HUES6 (cell line): ENCODE results near the gene TMEM120B.
"Not testable (repeated sequence)": the region's sequence is repeated elsewhere in the genome, so short reads cannot be mapped to it uniquely, and the experiment has no call there.

Experiments
- H3K27ac ChIP-seq: 2 replicates; pipeline ENCODE4 v1.7.0; 2013; ENCODE audit warnings: low read depth, mild to moderate bottlenecking, low read length, inconsistent platforms
- H3K27me3 ChIP-seq: 2 replicates; pipeline ENCODE4 v1.6.1; 2013; ENCODE audit warnings: low read length; ENCODE audit not compliant: control insufficient read depth, insufficient read depth
- H3K36me3 ChIP-seq: 2 replicates; pipeline ENCODE4 v1.6.1; 2013; ENCODE audit warnings: low read length; ENCODE audit not compliant: control insufficient read depth, insufficient read depth
- H3K4me1 ChIP-seq: 2 replicates; pipeline ENCODE4 v1.6.1; 2013; ENCODE audit warnings: low read length; ENCODE audit not compliant: control insufficient read depth, insufficient read depth
- H3K4me3 ChIP-seq: 2 replicates; pipeline ENCODE4 v1.5.1; 2013; ENCODE audit warnings: low read depth, low read length
- H3K9ac ChIP-seq: one replicate; pipeline ENCODE4 v1.6.1; 2013; ENCODE audit warnings: mild to moderate bottlenecking, low read length
- H3K9me3 ChIP-seq: 2 replicates; pipeline ENCODE4 v1.6.1; 2013; ENCODE audit warnings: low read depth, low read length; ENCODE audit not compliant: control insufficient read depth, insufficient read depth

The TMEM120B gene

GRCh38 chr12:121709478-121709961 is 3.0 kb upstream of the TMEM120B start:
- H3K36me3 ChIP-seq, result no peaks in the 10 kb centered on the region
- H3K4me1 ChIP-seq, result peaks cover 3% of the 10 kb centered on the region; the same call in 1 of the 2 replicates
- no peaks in the 10 kb centered on the region for H3K9me3 ChIP-seq
- H3K9ac ChIP-seq, result peak overlapping the region; percentile 19
- no peak overlapping the region for H3K27ac ChIP-seq
- no peak overlapping the region for H3K4me3 ChIP-seq
- no peaks in the 10 kb centered on the region for H3K27me3 ChIP-seq

- Histone ChIP-seq H3K27ac (no peak overlapping the region), H3K9ac (peak overlapping the region; percentile 54), H3K9me3 (no peaks in the 10 kb centered on the region), H3K36me3 (no peaks in the 10 kb centered on the region), H3K4me3 (peak overlapping the region; percentile 96), H3K27me3 (no peaks in the 10 kb centered on the region), H3K4me1 (peaks cover 6% of the 10 kb centered on the region; the same call in 1 of the 2 replicates)
These were observed 977 bp upstream of the TMEM120B start for GRCh38 chr12:121711361-121712189.

GRCh38 chr12:121712190-121712460 is 427 bp upstream of the TMEM120B start:
- Histone ChIP-seq H3K9ac (peak overlapping the region; percentile 54), H3K27ac (no peak overlapping the region), H3K27me3 (no peaks in the 10 kb centered on the region), H3K36me3 (no peaks in the 10 kb centered on the region), H3K9me3 (no peaks in the 10 kb centered on the region), H3K4me3 (peak overlapping the region; percentile 96), H3K4me1 (peaks cover 11% of the 10 kb centered on the region)

- Histone ChIP-seq H3K9ac (peak overlapping the region; percentile 89), H3K4me1 (peaks cover 13% of the 10 kb centered on the region), H3K36me3 (no peaks in the 10 kb centered on the region), H3K9me3 (no peaks in the 10 kb centered on the region), H3K27ac (no peak overlapping the region; the same call in 1 of the 2 replicates), H3K4me3 (peak overlapping the region; percentile 96), H3K27me3 (no peaks in the 10 kb centered on the region)
These were observed 765 bp downstream of the TMEM120B start for GRCh38 chr12:121713257-121713777.

GRCh38 chr12:121713793-121714192 is 1.2 kb downstream of the TMEM120B start:
- Histone ChIP-seq H3K36me3 (no peaks in the 10 kb centered on the region), H3K9me3 (no peaks in the 10 kb centered on the region), H3K27ac (no peak overlapping the region), H3K9ac (peak overlapping the region; percentile 89), H3K4me1 (peaks cover 13% of the 10 kb centered on the region), H3K4me3 (peak overlapping the region; percentile 96), H3K27me3 (no peaks in the 10 kb centered on the region)

- H3K27me3 ChIP-seq, H3K36me3 ChIP-seq, H3K9me3 ChIP-seq, H3K4me3 ChIP-seq, H3K27ac ChIP-seq, H3K9ac ChIP-seq: not testable (repeated sequence)
- H3K4me1 ChIP-seq, result peaks cover 13% of the 10 kb centered on the region
These were observed 2.5 kb downstream of the TMEM120B start for GRCh38 chr12:121715055-121715454.

- Histone ChIP-seq H3K27me3 (no peaks in the 10 kb centered on the region), H3K9ac (no peak overlapping the region), H3K36me3 (peaks cover 3% of the 10 kb centered on the region; the same call in 1 of the 2 replicates), H3K9me3 (no peaks in the 10 kb centered on the region), H3K4me3 (no peak overlapping the region), H3K4me1 (peaks cover 13% of the 10 kb centered on the region), H3K27ac (no peak overlapping the region)
These were observed 3.4 kb downstream of the TMEM120B start for GRCh38 chr12:121715862-121716435.

- H3K36me3 ChIP-seq, result peaks cover 5% of the 10 kb centered on the region; the same call in 1 of the 2 replicates
- H3K27me3 ChIP-seq, result no peaks in the 10 kb centered on the region
- H3K27ac ChIP-seq, result peak overlapping the region; percentile 37; the same call in 1 of the 2 replicates
- no peak overlapping the region for H3K4me3 ChIP-seq
- H3K9me3 ChIP-seq, result no peaks in the 10 kb centered on the region
- no peak overlapping the region for H3K9ac ChIP-seq
- peaks cover 13% of the 10 kb centered on the region for H3K4me1 ChIP-seq
These were observed 4.6 kb downstream of the TMEM120B start for GRCh38 chr12:121717041-121717699.

GRCh38 chr12:121718653-121719239 is 6.2 kb downstream of the TMEM120B start:
- Histone ChIP-seq H3K9me3 (no peaks in the 10 kb centered on the region), H3K4me3 (no peak overlapping the region), H3K9ac (no peak overlapping the region), H3K27ac (no peak overlapping the region), H3K4me1 (peaks cover 11% of the 10 kb centered on the region), H3K27me3 (no peaks in the 10 kb centered on the region), H3K36me3 (peaks cover 10% of the 10 kb centered on the region; the same call in 1 of the 2 replicates)

GRCh38 chr12:121719926-121720414 is 7.4 kb downstream of the TMEM120B start:
- Histone ChIP-seq H3K36me3 (peaks cover 12% of the 10 kb centered on the region; the same call in 1 of the 2 replicates), H3K27ac (no peak overlapping the region), H3K4me3 (no peak overlapping the region), H3K9ac (no peak overlapping the region), H3K9me3 (no peaks in the 10 kb centered on the region), H3K4me1 (peaks cover 10% of the 10 kb centered on the region), H3K27me3 (no peaks in the 10 kb centered on the region)
